Stimulated activated CD4-positive, alpha-beta T cell treated with anti-CD3 and anti-CD28 coated beads, Interleukin-4, amount 100 ng/mL, for 24 hours (primary cell): ENCODE data around the gene RTN4IP1.

Experiments used
- DNase-seq: peaks from one replicate; pipeline ENCODE4 v3.0.0-alpha.2; 2020

RTN4IP1 gene

DNA sequence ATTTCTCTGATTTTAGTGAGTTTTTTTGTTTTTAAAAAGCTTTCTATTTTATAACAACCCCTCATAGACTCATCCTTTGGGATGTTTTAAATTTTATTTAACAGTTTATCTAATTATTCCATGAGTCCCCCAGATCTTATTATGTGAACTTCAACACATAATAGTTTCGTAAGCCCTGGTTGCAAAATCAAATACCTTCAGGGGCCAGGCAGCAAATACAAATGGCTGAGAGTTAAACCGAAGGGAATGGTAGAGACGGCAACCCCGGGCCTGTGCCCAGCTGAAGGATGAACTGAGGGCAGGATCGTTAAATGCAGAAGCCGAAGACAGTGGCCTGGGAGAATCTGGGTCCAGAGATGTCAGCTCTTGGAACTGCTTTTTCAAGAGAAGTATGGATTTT, 88.4 kb downstream of the RTN4IP1 start:
- DNase-seq = no peak

DNA sequence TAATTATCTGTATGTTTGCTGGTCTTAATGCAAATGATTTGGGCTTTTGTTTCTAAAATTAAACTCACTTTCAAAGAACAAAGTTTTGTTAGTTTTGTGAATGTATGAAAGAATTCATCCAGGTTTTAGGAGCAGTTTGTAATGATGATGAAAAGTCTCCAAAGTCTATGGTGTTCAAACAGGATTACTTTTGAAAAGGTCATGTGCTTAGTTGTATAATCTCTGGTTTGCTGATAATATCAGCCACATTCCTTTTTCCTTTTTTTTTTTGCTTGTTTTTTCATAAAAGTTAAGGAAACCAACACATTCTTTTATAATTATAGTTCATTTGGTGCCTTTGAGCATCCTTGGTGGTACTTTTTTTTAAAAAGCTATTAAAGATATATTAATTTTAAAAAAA, 88.9 kb downstream of the RTN4IP1 start:
- DNase-seq = no peak

DNA sequence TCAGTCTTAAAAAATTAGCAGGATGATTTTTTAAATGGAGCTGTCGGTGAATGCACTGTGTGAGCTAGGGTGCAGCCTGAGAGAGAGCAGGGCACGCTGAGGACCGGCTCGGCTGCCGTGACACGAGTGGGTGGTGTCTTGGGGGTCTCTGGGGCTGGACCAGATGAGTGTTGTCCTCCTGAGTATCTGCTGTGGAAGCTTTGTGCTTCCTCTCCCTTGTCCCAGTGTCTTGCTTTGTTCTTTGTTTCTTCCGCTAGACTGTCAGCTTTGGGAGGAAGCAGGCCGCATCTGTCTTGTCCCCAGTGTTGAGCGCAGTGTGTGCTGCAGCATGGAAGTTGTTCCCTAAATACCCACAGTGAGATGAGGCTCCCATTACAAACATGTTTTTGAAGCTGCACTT, 89.4 kb downstream of the RTN4IP1 start:
- DNase-seq = no peak

GRCh38 chr6:106538145-106538544, 91.2 kb downstream of the RTN4IP1 start:
- DNase-seq = no peak

DNA sequence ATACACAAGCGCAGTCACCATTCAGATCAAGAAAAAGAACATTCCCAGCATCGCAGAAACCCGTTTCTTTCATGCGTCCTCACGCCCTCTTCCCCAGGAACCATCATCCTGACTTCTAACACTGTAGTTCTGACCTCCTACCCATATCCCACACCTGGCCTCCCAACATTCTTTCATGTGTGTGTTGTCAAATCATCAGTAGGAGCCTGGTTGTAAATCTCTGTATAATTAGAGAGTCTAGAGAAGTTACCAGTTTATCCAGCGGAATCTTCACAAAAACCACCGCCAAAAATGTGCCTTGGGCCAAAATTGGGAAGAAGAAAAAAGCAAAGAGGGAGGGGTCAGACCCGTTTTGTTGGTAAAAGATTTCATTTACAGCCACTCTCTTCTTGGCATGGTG, 91.6 kb downstream of the RTN4IP1 start:
- DNase-seq = no peak

DNA sequence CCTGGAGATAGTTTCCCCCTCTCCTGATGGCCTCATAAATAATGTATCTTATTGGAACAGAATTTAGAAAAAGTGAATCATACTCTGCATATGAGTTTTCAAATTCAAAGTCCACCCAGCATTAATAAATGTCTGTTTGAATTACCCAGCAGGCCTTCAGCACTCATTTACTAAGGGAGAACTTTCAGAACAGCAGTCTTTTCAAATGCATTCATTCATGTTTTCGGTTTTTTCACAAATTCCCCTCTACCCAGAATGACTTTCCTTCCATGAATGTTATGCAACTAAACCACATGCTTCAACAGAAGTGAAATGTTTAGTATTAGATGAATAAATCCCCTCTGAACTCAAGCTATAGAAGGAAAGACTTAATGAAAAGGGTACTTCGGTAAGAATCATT, 92.4 kb downstream of the RTN4IP1 start:
- DNase-seq = no peak

DNA sequence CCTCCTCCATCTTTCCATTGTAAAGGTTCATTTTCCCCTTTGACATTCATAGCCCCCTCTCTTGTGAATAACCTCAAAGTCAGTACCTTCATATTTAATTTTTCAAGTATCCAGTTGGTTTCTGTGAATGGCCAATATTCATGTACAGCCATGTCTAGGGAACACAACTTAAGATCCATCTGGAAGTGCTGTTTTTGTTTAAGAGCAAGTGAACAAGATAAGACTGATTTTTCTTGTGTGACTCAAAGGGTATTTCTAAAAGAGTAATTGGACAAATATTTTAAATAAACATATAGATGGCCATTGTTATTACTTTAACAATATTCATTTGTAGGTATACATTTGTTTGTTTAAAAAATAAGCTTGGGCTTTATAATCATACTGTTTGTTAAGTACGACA, 92.9 kb downstream of the RTN4IP1 start:
- no peak for DNase-seq

GRCh38 chr6:106535012-106535411, 94.3 kb downstream of the RTN4IP1 start:
- DNase-seq = no peak

DNA sequence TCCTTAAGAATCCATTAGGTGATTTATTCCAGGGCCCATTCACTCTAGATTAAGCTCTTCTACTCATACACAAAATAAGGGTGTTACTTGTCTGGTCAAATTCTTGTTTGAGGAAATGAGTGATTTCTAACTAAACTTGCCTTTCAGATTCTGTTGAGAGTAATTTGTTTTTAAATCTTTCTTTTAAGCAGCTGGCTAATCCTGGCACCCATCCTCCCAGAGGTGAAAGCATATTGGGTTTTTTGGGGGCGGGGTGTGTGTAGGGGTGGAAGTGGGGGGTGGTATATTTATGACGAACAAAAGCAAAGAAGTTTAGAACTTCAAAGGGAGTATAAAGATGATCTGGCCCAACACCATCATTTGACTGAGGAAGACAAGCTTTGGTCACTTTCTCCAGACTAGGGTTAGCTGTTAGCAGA, 94.7 kb downstream of the RTN4IP1 start:
- DNase-seq = peak; percentile 77

- no peak for DNase-seq
Observed at GRCh38 chr6:106534004-106534403, 95.3 kb downstream of the RTN4IP1 start.

- no peak for DNase-seq
Observed at GRCh38 chr6:106533054-106533453, 96.2 kb downstream of the RTN4IP1 start.

DNA sequence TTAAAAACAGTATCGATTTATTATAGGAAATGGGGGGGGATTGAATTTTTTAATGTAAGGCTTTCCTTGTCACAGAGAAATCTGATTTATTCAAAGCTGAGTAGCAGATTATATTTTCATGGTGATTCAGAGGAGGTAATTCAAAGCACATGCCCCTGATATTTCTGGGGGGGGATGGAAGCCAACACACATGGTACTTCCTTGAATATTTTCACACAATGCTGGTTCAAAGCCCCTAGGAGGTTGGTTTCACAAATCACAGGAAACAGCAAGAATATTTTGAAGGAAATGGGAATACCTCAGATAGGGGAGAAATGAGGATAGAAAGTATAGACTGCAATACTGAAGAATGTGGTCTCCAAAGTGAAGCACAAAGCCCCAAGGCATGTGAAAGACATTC, 98.8 kb downstream of the RTN4IP1 start:
- DNase-seq = no peak

DNA sequence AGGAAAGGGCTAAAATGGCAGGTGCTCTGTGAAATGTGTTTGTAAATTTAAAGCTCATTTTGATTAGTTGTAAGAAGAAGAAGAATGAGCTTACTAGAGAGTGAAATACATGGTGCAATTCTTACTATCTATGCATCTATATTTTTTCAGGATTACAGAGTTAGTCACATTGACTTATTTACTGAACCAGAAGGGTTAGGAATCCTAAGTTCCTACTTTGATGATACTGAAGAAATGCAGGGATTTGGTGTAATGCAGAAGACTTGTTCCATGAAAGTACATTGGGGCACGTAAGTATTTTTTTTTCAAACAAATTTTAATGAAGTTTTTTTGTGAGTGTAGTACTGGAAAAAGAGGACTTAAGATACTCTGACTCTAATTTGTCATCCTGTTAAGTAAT, 99.3 kb downstream of the RTN4IP1 start:
- DNase-seq = no peak

- no peak for DNase-seq
Observed at GRCh38 chr6:106529438-106529837, 99.9 kb downstream of the RTN4IP1 start.

DNA sequence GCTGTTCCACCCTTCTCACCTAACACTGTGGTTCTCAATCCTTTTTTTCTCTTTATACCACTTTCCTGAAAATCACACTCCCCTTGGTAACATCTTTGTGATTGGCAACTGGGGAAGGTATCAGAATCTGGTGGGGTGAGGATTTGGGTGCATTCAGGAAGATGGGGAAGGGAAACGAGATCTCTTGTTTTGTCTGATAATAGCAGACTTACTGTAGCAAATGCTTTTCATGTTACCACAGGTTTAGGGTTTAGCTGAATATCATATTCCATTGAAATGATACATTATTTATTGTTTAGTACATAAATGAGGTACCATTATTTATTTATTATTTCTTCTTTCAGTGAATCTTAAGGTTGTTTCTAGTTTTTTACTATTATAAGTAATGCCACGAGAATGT, 100.8 kb downstream of the RTN4IP1 start:
- no peak for DNase-seq

- no peak for DNase-seq
Observed at GRCh38 chr6:106527979-106528378, 101.3 kb downstream of the RTN4IP1 start.

DNA sequence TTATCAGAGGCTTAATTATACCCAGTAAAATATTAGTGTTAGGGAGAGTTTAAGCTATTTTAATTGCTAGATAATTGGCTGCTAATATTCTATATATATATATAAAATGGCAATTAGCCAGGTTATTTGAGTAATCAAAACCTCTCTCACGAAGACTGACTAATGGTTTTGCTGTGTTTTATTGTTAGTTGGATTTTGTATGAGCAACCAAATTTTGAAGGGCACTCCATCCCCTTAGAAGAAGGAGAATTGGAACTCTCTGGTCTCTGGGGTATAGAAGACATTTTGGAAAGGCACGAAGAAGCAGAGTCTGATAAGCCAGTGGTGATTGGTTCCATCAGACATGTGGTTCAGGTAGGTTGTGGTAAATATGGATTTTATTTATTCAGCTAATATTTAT, 102.2 kb downstream of the RTN4IP1 start:
- DNase-seq = no peak

- DNase-seq = no peak
Observed at GRCh38 chr6:106525882-106526275, 103.4 kb downstream of the RTN4IP1 start.

DNA sequence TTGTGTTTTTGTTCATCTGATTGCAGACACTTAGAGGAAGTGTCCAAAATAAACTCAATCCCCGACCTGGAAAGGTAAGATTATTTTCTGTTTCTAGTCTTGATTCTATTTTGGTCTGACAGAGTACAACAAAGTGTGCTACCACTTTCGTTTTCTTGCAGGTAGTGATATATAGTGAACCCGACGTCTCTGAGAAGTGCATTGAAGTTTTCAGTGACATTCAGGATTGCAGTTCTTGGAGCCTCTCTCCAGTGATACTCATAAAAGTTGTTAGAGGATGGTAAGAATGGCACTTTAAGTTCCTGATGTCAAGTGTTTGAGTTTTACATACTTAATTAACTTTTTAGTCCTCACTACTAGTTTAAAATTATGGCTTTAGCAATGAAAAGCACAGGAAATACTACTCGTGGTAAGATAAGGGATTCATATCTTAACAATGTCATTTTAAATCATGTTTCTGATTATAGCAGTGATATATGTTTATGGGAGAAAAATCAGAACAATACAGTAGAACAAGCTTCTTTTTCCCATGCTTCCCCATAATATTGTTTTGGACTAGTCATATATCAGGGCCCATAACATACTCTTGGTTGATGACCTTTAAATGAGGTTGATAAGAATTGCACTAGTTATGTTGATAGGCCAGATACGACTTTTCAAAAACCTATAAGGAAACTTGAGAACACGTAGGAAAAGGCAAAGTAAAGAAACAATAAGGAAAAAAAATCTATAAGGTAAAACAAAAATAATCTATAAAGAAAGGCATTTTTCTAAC, 104.0 kb downstream of the RTN4IP1 start:
- no peak for DNase-seq

DNA sequence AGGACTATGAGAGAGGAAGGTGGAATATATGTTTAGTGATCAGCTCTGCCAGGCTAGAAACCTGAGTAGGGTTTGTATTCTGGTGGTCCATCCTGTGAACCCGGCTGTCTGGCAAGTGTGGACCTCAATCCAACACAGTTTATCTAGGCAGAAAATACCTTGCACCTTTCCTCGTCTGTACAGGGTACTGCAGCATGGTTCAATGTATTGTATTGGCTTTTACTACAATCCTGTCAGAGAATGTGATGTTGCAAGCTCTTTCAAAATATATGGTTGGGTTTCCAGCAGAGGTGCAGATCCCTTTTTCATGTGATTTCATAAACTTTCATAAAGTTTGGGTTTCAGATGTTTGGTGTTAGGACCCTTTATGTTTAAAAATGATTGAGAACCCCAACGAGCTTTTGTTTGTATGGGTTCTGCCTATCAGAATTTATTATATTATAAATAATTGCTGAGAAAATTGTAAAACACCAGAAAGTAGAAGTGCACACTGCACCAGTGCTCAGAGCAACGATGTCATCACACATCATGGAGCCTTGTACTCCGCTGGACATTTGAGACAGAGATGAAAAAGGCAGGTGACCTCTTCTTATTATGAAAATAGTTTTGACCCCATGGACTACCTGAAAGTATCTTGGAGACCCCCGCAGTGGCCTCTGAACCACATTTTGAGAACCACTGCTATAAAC, 106.6 kb downstream of the RTN4IP1 start:
- DNase-seq = no peak
